CD14-positive monocyte (primary cell): ENCODE data around the gene CTNNA2. TPM values are rescaled to one million over a fixed set of nuclear protein-coding genes. Genes with fewer than 3 reads are reported as not detected.

Experiments used
- DNase-seq, 3 donors: peaks; one replicate each; pipeline ENCODE4 v3.0.0-alpha.2; 2011 to 2022
- H2AFZ ChIP-seq: 2 replicates; pipeline ENCODE4 v1.6.0; 2012; ENCODE audit warnings: mild to moderate bottlenecking, low read depth, low read length, inconsistent platforms; ENCODE audit not compliant: insufficient read depth, poor library complexity, severe bottlenecking
- H3K27ac ChIP-seq, 2 donors: 1 replicate in 1 of 2; 2 replicates in 1 of 2; pipeline ENCODE4 v1.5.1; 2012 to 2013; ENCODE audit warnings: low read length in 2 of 2, control low read depth in 1 of 2, inconsistent platforms in 1 of 2, low read depth in 1 of 2, mild to moderate bottlenecking in 1 of 2
- H3K27me3 ChIP-seq, 2 donors: one replicate each; pipeline versions ENCODE4 v1.6.0 to v1.6.1; 2011 to 2013; ENCODE audit warnings: low read length in 2 of 2; ENCODE audit not compliant: control insufficient read depth in 2 of 2, insufficient read depth in 2 of 2
- H3K36me3 ChIP-seq, 2 donors: replicated peaks in 1 of 2; 1 replicate in 1 of 2; 2 replicates in 1 of 2; pipeline versions ENCODE4 v1.5.1 to v1.6.1; 2012 to 2013; ENCODE audit warnings: low read length in 2 of 2, control low read depth in 1 of 2, inconsistent platforms in 1 of 2, mild to moderate bottlenecking in 1 of 2; ENCODE audit not compliant: insufficient read depth in 2 of 2, control insufficient read depth in 1 of 2
- H3K4me1 ChIP-seq, 2 donors: 1 replicate in 1 of 2; 2 replicates in 1 of 2; pipeline versions ENCODE4 v1.5.1 to v1.6.1; 2012 to 2013; ENCODE audit warnings: low read length in 2 of 2, control low read depth in 1 of 2, inconsistent platforms in 1 of 2, mild to moderate bottlenecking in 1 of 2, moderate library complexity in 1 of 2; ENCODE audit not compliant: insufficient read depth in 2 of 2, control insufficient read depth in 1 of 2
- H3K4me2 ChIP-seq: replicated peaks from 2 replicates; pipeline ENCODE3; 2012; ENCODE audit warnings: low read length, moderate library complexity, mild to moderate bottlenecking; ENCODE audit not compliant: poor library complexity, severe bottlenecking; ENCODE audit errors: extremely low read depth
- H3K4me3 ChIP-seq, 3 experiments: fragments of 200-600 bp in 1 of 3; sonication (generic) in 1 of 3; replicated peaks in 1 of 3; 1 replicate in 2 of 3; 2 replicates in 1 of 3; pipeline ENCODE4 v1.5.1; 2011 to 2013; ENCODE audit warnings: low read length in 3 of 3, mild to moderate bottlenecking in 3 of 3, control low read depth in 2 of 3, low read depth in 2 of 3, inconsistent platforms in 1 of 3, moderate library complexity in 1 of 3
- H3K79me2 ChIP-seq: 2 replicates; pipeline ENCODE4 v1.6.0; 2012; ENCODE audit warnings: mild to moderate bottlenecking, control low read depth, inconsistent platforms, low read length, moderate library complexity; ENCODE audit not compliant: insufficient read depth
- H3K9ac ChIP-seq: 2 replicates; pipeline ENCODE4 v1.6.0; 2017; ENCODE audit warnings: low read length, mild to moderate bottlenecking; ENCODE audit not compliant: insufficient read depth, poor library complexity, severe bottlenecking
- H3K9me3 ChIP-seq, 2 donors: replicated peaks in 1 of 2; 1 replicate in 1 of 2; 2 replicates in 1 of 2; pipeline versions ENCODE4 v1.5.1 to v1.6.1; 2012 to 2013; ENCODE audit warnings: low read length in 2 of 2, control low read depth in 1 of 2; ENCODE audit not compliant: control insufficient read depth in 1 of 2, insufficient read depth in 1 of 2
- H4K20me1 ChIP-seq: 2 replicates; pipeline ENCODE4 v1.6.0; 2012; ENCODE audit warnings: mild to moderate bottlenecking, low read length, control low read depth, moderate library complexity; ENCODE audit not compliant: insufficient read depth
- H3K27ac Mint-ChIP-seq, 7 donors: one replicate each; pipeline ENCODE4 v1.8.0; 2020; ENCODE audit warnings: mild to moderate bottlenecking in 7 of 7, mixed read lengths in 7 of 7, moderate library complexity in 6 of 7, inconsistent platforms in 2 of 7
- H3K27me3 Mint-ChIP-seq, 3 donors: one replicate each; pipeline ENCODE4 v1.8.0; 2021 to 2022; ENCODE audit warnings: low read depth in 3 of 3, mild to moderate bottlenecking in 3 of 3, mixed read lengths in 3 of 3, moderate library complexity in 3 of 3, inconsistent platforms in 1 of 3
- H3K36me3 Mint-ChIP-seq, 2 donors: one replicate each; pipeline ENCODE4 v1.8.0; 2020; ENCODE audit warnings: mixed read lengths in 2 of 2, inconsistent platforms in 1 of 2, mild to moderate bottlenecking in 1 of 2
- H3K4me1 Mint-ChIP-seq: one replicate; pipeline ENCODE4 v1.8.0; 2020; ENCODE audit warnings: mild to moderate bottlenecking, mixed read lengths
- H3K4me3 Mint-ChIP-seq, 2 donors: one replicate each; pipeline ENCODE4 v1.8.0; 2020; ENCODE audit warnings: mild to moderate bottlenecking in 2 of 2, mixed read lengths in 2 of 2, moderate library complexity in 1 of 2
- H3K9me3 Mint-ChIP-seq, 7 donors: one replicate each; pipeline ENCODE4 v1.8.0; 2020 to 2022; ENCODE audit warnings: mixed read lengths in 7 of 7, mild to moderate bottlenecking in 6 of 7, moderate library complexity in 6 of 7, inconsistent platforms in 2 of 7
- CTCF ChIP-seq: fragments of 200-600 bp; IDR thresholded peaks from one replicate; pipeline ENCODE4 v1.8.0; 2022; ENCODE audit warnings: antibody characterized with exemption, mild to moderate bottlenecking
- WGBS: methylation state at CpG from one replicate; pipeline ENCODE4 v1.1.5; 2013; ENCODE audit warnings: missing lambda C conversion rate; ENCODE audit not compliant: insufficient coverage; 5-methylcytosine and 5-hydroxymethylcytosine counted together
- intact Hi-C, 2 donors: fragments of 100-400 bp; cut with micrococcal nuclease; formaldehyde crosslinking; loops; one replicate each; pipeline versions ENCODE4 v1.15.0 to v1.15.1; 2023
- polyA plus RNA-seq, 3 donors: library from polyadenylated mRNA; depleted of rRNA in 1 of 3; unstranded in 2 of 3; stranded (reverse) in 1 of 3; fragments of 300-500 nt in 2 of 3; fragments of >200 nt in 1 of 3; fragmentation: Illumina TruSeq in 2 of 3; gene quantifications; 1 replicate in 2 of 3; 2 replicates in 1 of 3; pipeline ENCODE4 v1.2.3, GENCODE V29; 2012 to 2021

Gene CTNNA2
- polyA plus RNA-seq, 3 donors, result not detected

- H3K4me3 ChIP-seq, result no peak overlapping the region
- H3K4me2 ChIP-seq, result no peak overlapping the region
- WGBS, result no CpG with 5 or more reads among the region's 2 CpGs
- Mint-ChIP-seq H3K9me3 (peaks cover 0 to 16% (median 2%) of the 10 kb centered on the region in 7 donors), H3K4me3 (no peak overlapping the region), H3K27ac (no peak overlapping the region), H3K4me1 (no peaks in the 10 kb centered on the region), H3K27me3 (no peaks in the 10 kb centered on the region), H3K36me3 (no peaks in the 10 kb centered on the region)
- H3K79me2 ChIP-seq, result no peaks in the 10 kb centered on the region
- H3K9ac ChIP-seq, result no peak overlapping the region
- H2AFZ ChIP-seq, result no peak overlapping the region
- no peak overlapping the region for H3K27ac ChIP-seq
- H3K36me3 ChIP-seq, result no peaks in the 10 kb centered on the region
- peaks cover 0 to 3% of the 10 kb centered on the region in 2 donors for H3K9me3 ChIP-seq
- H3K4me1 ChIP-seq, result no peaks in the 10 kb centered on the region
- H3K27me3 ChIP-seq, result no peaks in the 10 kb centered on the region
- no peak for TF ChIP-seq CTCF
- no peaks in the 10 kb centered on the region for H4K20me1 ChIP-seq
- no peak for DNase-seq
- intact Hi-C loops, result no loop called here
Measured at GRCh38 chr2:80591233-80591632, 1078.4 kb downstream of the CTNNA2 start.

- Mint-ChIP-seq H3K9me3 (peaks cover 0 to 19% (median 2%) of the 10 kb centered on the region in 7 donors), H3K4me3 (no peak overlapping the region)
- 71% methylated on average over 2 of the region's 2 CpGs for WGBS
Measured at GRCh38 chr2:80592106-80592505, 1079.3 kb downstream of the CTNNA2 start.

More at GRCh38 chr2:80592106-80592505, 1079.3 kb downstream of the CTNNA2 start:
- no peak overlapping the region for H3K4me2 ChIP-seq
- H3K4me3 ChIP-seq, result no peak overlapping the region
- H3K27ac Mint-ChIP-seq, result no peak overlapping the region
- H3K27ac ChIP-seq, result no peak overlapping the region
- H2AFZ ChIP-seq, result no peak overlapping the region
- H3K27me3 Mint-ChIP-seq, result no peaks in the 10 kb centered on the region
- no peaks in the 10 kb centered on the region for H3K36me3 Mint-ChIP-seq
- no peaks in the 10 kb centered on the region for H4K20me1 ChIP-seq
- no peaks in the 10 kb centered on the region for H3K27me3 ChIP-seq
- no peak overlapping the region for H3K9ac ChIP-seq
- DNase-seq, result no peak
- peaks cover 0 to 3% of the 10 kb centered on the region in 2 donors for H3K9me3 ChIP-seq
- H3K4me1 Mint-ChIP-seq, result no peaks in the 10 kb centered on the region
- no peaks in the 10 kb centered on the region for H3K36me3 ChIP-seq
- intact Hi-C loops, result no loop called here
- no peak for TF ChIP-seq CTCF
- H3K79me2 ChIP-seq, result no peaks in the 10 kb centered on the region
- no peaks in the 10 kb centered on the region for H3K4me1 ChIP-seq
